HEK293 (cell line): ENCODE measurements around the gene OR1F1.

Source experiments
- CTCF ChIA-PET: fragments of 350-600 bp; formaldehyde crosslinking; extraction: SDS; loops from one replicate; lab custom pipeline; 2021; ENCODE audit warnings: antibody characterized with exemption; lab: Yijun Ruan, JAX
- POLR2A ChIA-PET: fragments of 300-600 bp; formaldehyde crosslinking; extraction: SDS; loops from one replicate; lab custom pipeline; 2020; ENCODE audit warnings: antibody characterized with exemption, inconsistent platforms; lab: Yijun Ruan, JAX
- H3K27ac ChIP-seq: fragments of 200-500 bp; sonication (Bioruptor generic); 2 replicates; pipeline ENCODE4 v1.5.1; 2014; ENCODE audit warnings: low read depth, low read length, control low read depth, inconsistent platforms; ENCODE audit errors: extremely low read depth
- H3K36me3 ChIP-seq, 2 experiments: fragments of 200-500 bp in 1 of 2; sonication (Bioruptor generic) in 1 of 2; 1 replicate in 1 of 2; 2 replicates in 1 of 2; pipeline ENCODE4 v1.5.1; 2014 to 2017; ENCODE audit warnings: inconsistent platforms in 2 of 2, low read length in 2 of 2; ENCODE audit not compliant: control insufficient read depth in 2 of 2, insufficient read depth in 1 of 2
- H3K4me1 ChIP-seq: fragments of 200-500 bp; sonication (Bioruptor generic); 2 replicates; pipeline ENCODE4 v1.5.1; 2014; ENCODE audit warnings: mild to moderate bottlenecking, low read length, inconsistent platforms; ENCODE audit not compliant: control insufficient read depth, insufficient read depth
- H3K4me3 ChIP-seq: 2 replicates; pipeline ENCODE4 v1.5.1; 2011; ENCODE audit warnings: low read depth, mild to moderate bottlenecking, control low read depth, low read length, moderate library complexity
- H3K9me3 ChIP-seq: fragments of 200-500 bp; sonication (Bioruptor generic); 2 replicates; pipeline ENCODE4 v1.5.1; 2014; ENCODE audit warnings: low read depth, low read length, inconsistent platforms; ENCODE audit not compliant: control insufficient read depth, insufficient read depth
- HOXA7 ChIP-seq: sonication (generic); formaldehyde crosslinking; IDR thresholded peaks from 2 replicates; pipeline ENCODE4 v1.8.1; 2022; ENCODE audit warnings: missing genetic modification reagents, borderline replicate concordance
- KLF1 ChIP-seq: fragments of 450-650 bp; formaldehyde crosslinking; IDR thresholded peaks from 2 replicates; pipeline ENCODE4 v1.5.1; 2016; ENCODE audit warnings: missing biosample characterization, missing genetic modification characterization
- PATZ1 ChIP-seq: fragments of 450-650 bp; formaldehyde crosslinking; IDR thresholded peaks from 2 replicates; pipeline ENCODE4 v1.5.1; 2016; ENCODE audit warnings: missing biosample characterization, missing genetic modification characterization
- PRDM6 ChIP-seq: fragments of 450-650 bp; formaldehyde crosslinking; IDR thresholded peaks from 2 replicates; pipeline ENCODE4 v1.5.1; 2017; ENCODE audit warnings: missing biosample characterization, missing genetic modification characterization
- SP3 ChIP-seq: fragments of 450-650 bp; formaldehyde crosslinking; IDR thresholded peaks from 2 replicates; pipeline ENCODE4 v1.5.1; 2016; ENCODE audit warnings: missing biosample characterization, missing genetic modification characterization
- SP7 ChIP-seq: fragments of 450-650 bp; formaldehyde crosslinking; IDR thresholded peaks from 2 replicates; pipeline ENCODE4 v1.5.1; 2016; ENCODE audit warnings: missing biosample characterization, missing genetic modification characterization
- WT1 ChIP-seq: fragments of 450-650 bp; formaldehyde crosslinking; IDR thresholded peaks from 2 replicates; pipeline ENCODE4 v1.5.1; 2016; ENCODE audit warnings: missing biosample characterization, missing genetic modification characterization
- ZIC2 ChIP-seq: fragments of 450-650 bp; formaldehyde crosslinking; IDR thresholded peaks from 2 replicates; pipeline ENCODE4 v1.5.1; 2016; ENCODE audit warnings: missing biosample characterization, missing genetic modification characterization
- ZNF112 ChIP-seq: fragments of 450-650 bp; formaldehyde crosslinking; IDR thresholded peaks from 2 replicates; pipeline ENCODE4 v1.5.0; 2017; ENCODE audit warnings: missing biosample characterization, missing genetic modification characterization
- ZNF423 ChIP-seq: fragments of 450-650 bp; formaldehyde crosslinking; IDR thresholded peaks from 2 replicates; pipeline ENCODE4 v1.5.1; 2016; ENCODE audit warnings: missing biosample characterization, missing genetic modification characterization
- ZNF514 ChIP-seq: fragments of 450-650 bp; formaldehyde crosslinking; IDR thresholded peaks from 2 replicates; pipeline ENCODE4 v1.5.1; 2016; ENCODE audit warnings: missing biosample characterization, missing genetic modification characterization
- ZNF529 ChIP-seq: fragments of 450-650 bp; formaldehyde crosslinking; IDR thresholded peaks from 2 replicates; pipeline ENCODE4 v1.5.1; 2017; ENCODE audit warnings: missing genetic modification characterization, missing biosample characterization; ENCODE audit not compliant: insufficient replicate concordance
- ZNF555 ChIP-seq: fragments of 450-650 bp; formaldehyde crosslinking; conservative IDR thresholded peaks from 2 replicates; pipeline ENCODE4 v1.5.1; 2017; ENCODE audit warnings: missing biosample characterization, mild to moderate bottlenecking, missing genetic modification characterization, inconsistent platforms
- ZNF580 ChIP-seq: fragments of 450-650 bp; formaldehyde crosslinking; IDR thresholded peaks from 2 replicates; pipeline ENCODE4 v1.5.1; 2016; ENCODE audit warnings: missing biosample characterization, missing genetic modification characterization
- ZNF624 ChIP-seq: fragments of 450-650 bp; formaldehyde crosslinking; IDR thresholded peaks from 2 replicates; pipeline ENCODE4 v1.5.1; 2017; ENCODE audit warnings: missing biosample characterization, missing genetic modification characterization
- ZNF626 ChIP-seq: fragments of 450-650 bp; sonication (Bioruptor Pico); formaldehyde crosslinking; IDR thresholded peaks from 2 replicates; pipeline ENCODE4 v1.5.1; 2018; ENCODE audit warnings: missing biosample characterization, missing genetic modification characterization, inconsistent platforms
- ZNF664 ChIP-seq: fragments of 450-650 bp; formaldehyde crosslinking; IDR thresholded peaks from 2 replicates; pipeline ENCODE4 v1.5.1; 2016; ENCODE audit warnings: missing biosample characterization, missing genetic modification characterization
- ZNF704 ChIP-seq: fragments of 450-650 bp; formaldehyde crosslinking; IDR thresholded peaks from 2 replicates; pipeline ENCODE4 v1.5.1; 2016; ENCODE audit warnings: missing biosample characterization, missing genetic modification characterization
- ZNF707 ChIP-seq: fragments of 450-650 bp; formaldehyde crosslinking; IDR thresholded peaks from 2 replicates; pipeline ENCODE4 v1.5.1; 2016; ENCODE audit warnings: missing biosample characterization, missing genetic modification characterization
- ZNF837 ChIP-seq: fragments of 450-650 bp; formaldehyde crosslinking; IDR thresholded peaks from 2 replicates; pipeline ENCODE4 v1.5.1; 2016; ENCODE audit warnings: missing biosample characterization, missing genetic modification characterization
- ZSCAN5A ChIP-seq: fragments of 450-650 bp; formaldehyde crosslinking; IDR thresholded peaks from 2 replicates; pipeline ENCODE4 v1.5.1; 2016; ENCODE audit warnings: missing biosample characterization, missing genetic modification characterization

Gene OR1F1

GRCh38 chr16:3147757-3148104 lies 40.3 kb upstream of the OR1F1 start:
- TF ChIP-seq PRDM6 (tag by site-specific recombination) (no peak), SP3 (tag by site-specific recombination) (no peak), ZNF112 (tag by site-specific recombination) (no peak), ZNF624 (tag by site-specific recombination) (no peak), SP7 (tag by site-specific recombination) (no peak), WT1 (tag by site-specific recombination) (no peak), ZNF580 (tag by site-specific recombination) (no peak), ZNF529 (tag by site-specific recombination) (no peak), PATZ1 (tag by site-specific recombination) (no peak), ZIC2 (tag by site-specific recombination) (no peak)
- Histone ChIP-seq H3K9me3 (no peaks in the 10 kb centered on the region), H3K36me3 (peaks cover 0 to under 1% of the 10 kb centered on the region in 2 experiments; a peak in 1 of 3 replicates), H3K27ac (no peak overlapping the region), H3K4me3 (no peak overlapping the region), H3K4me1 (no peaks in the 10 kb centered on the region)
- ChIA-PET POLR2A (interaction anchor here (0.6 to 1.6 kb wide), 5 partner anchors 11 to 102 kb away, joined by 3 to 20 read pairs (median 4); partner anchors contain the start of genes MMP25 and ZNF213), CTCF (interaction anchor here (0.7 to 1.9 kb wide), 3 partner anchors 17 to 89 kb away, joined by 3 to 20 read pairs (median 4); no protein-coding TSS in a partner anchor)

- POLR2A ChIA-PET = interaction anchor here (1.1 to 2.3 kb wide), 4 partner anchors 10 to 23 kb away, joined by 3 to 20 read pairs (median 10); partner anchors contain the start of gene ZNF213
- CTCF ChIA-PET = interaction anchor here (0.6 to 2.4 kb wide), 6 partner anchors 14 to 354 kb away, joined by 3 to 20 read pairs (median 6); partner anchors contain the start of gene ZNF213
- no peaks in the 10 kb centered on the region for H3K4me1 ChIP-seq
- no peaks in the 10 kb centered on the region for H3K9me3 ChIP-seq
- H3K27ac ChIP-seq = no peak overlapping the region; the same call in 1 of the 2 replicates
- no peaks in the 10 kb centered on the region for H3K36me3 ChIP-seq
- no peak overlapping the region for H3K4me3 ChIP-seq
- no peak for TF ChIP-seq ZNF704
- TF ChIP-seq ZNF555 (tag by site-specific recombination) = no peak
- TF ChIP-seq ZNF664 (tag by site-specific recombination) = peak; percentile 53; the same call in 1 of the 2 replicates
Measured at GRCh38 chr16:3148256-3149192, 39.5 kb upstream of the OR1F1 start.

GRCh38 chr16:3149193-3149530 lies 38.8 kb upstream of the OR1F1 start:
- TF ChIP-seq ZSCAN5A (tag by site-specific recombination) (no peak), ZNF626 (tag by site-specific recombination) (no peak), HOXA7 (CRISPR knock-in tag) (no peak), ZNF837 (no peak), ZNF707 (tag by site-specific recombination) (no peak), ZNF423 (tag by site-specific recombination) (no peak), KLF1 (no peak), ZNF514 (tag by site-specific recombination) (no peak)
- ChIA-PET CTCF (interaction anchor here (0.6 to 2.4 kb wide), 5 partner anchors 9 to 1140 kb away, joined by 3 to 14 read pairs (median 3); partner anchors contain the start of gene ZNF213), POLR2A (interaction anchor here (1.7 to 2.3 kb wide), 3 partner anchors 10 to 20 kb away, joined by 5 to 38 read pairs (median 16); partner anchors contain the start of gene ZNF213)
- no peak overlapping the region for H3K4me3 ChIP-seq
- no peaks in the 10 kb centered on the region for H3K9me3 ChIP-seq
- no peaks in the 10 kb centered on the region for H3K36me3 ChIP-seq
- no peaks in the 10 kb centered on the region for H3K4me1 ChIP-seq
- H3K27ac ChIP-seq = peak overlapping the region; percentile 88; the same call in 1 of the 2 replicates
